Activated T-cell treated with anti-CD3 and anti-CD28 coated beads for 48 hours (primary cell): ENCODE measurements around the gene LHFPL5.

Experiments used
- DNase-seq: peaks from one replicate; pipeline ENCODE4 v3.0.0-alpha.2; 2020; ENCODE audit warnings: low read depth

Gene LHFPL5

GRCh38 chr6:35804996-35805736 lies at the start of gene LHFPL5:
LHFPL5 (plus strand) TSS chr6:35805352; CDS start chr6:35805671, 319 bp downstream.
- DNase-seq = peak; percentile 57

- DNase-seq = no peak
Measured at GRCh38 chr6:35757456-35758123, 47.6 kb upstream of the LHFPL5 start.

- no peak for DNase-seq
Measured at GRCh38 chr6:35759426-35759825, 45.7 kb upstream of the LHFPL5 start.

GRCh38 chr6:35765739-35766138 lies 39.4 kb upstream of the LHFPL5 start:
- no peak for DNase-seq

- no peak for DNase-seq
Measured at GRCh38 chr6:35769211-35769610, 35.9 kb upstream of the LHFPL5 start.

DNA sequence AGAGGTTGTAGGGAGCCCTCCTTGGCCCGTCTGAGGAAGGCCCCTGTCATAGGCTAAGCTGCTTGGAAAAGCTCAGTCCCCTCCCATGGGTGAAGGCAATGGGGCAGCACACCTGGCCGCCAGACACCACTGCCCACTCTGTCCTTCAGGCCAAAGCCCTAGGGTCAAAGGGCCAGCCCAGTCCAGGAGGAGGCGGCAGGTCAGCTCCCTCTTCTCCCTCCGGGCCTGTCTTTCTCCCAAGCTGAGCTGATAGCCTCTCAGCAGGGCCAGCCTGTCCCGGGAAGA lies 33.9 kb upstream of the LHFPL5 start:
- no peak for DNase-seq

GRCh38 chr6:35774116-35774794 lies 30.9 kb upstream of the LHFPL5 start:
- DNase-seq = no peak

DNA sequence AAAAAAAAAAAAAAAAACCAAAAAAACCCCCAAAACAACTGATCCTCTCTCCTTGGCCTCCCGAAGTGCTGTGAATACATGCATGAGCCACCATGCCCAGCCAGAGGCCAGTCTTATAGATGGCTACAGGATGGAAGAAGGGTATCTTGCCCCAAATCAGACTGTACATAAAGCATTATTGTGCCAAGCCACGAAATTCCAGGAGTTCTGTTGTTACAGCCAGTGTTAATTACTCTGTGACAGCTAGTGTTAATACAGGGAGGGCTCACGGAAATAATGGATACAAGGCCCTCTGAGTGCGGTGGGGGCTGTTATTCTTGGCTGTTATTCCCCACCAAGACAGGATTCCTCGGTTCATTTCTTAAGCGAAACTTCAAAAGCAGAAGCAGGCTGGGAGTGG lies 30.1 kb upstream of the LHFPL5 start:
- no peak for DNase-seq

- DNase-seq = no peak
Measured at GRCh38 chr6:35776364-35777215, 28.6 kb upstream of the LHFPL5 start, which contains the start of gene CLPSL2. CLPSL2 (plus strand) TSS chr6:35776598; CDS start chr6:35776619, 21 bp downstream.

GRCh38 chr6:35777356-35778102 lies 27.6 kb upstream of the LHFPL5 start:
- DNase-seq = no peak

- no peak for DNase-seq
Measured at GRCh38 chr6:35778437-35778836, 26.7 kb upstream of the LHFPL5 start.

- DNase-seq = no peak
Measured at GRCh38 chr6:35780719-35781118, 24.4 kb upstream of the LHFPL5 start, which contains the start of gene CLPSL1. CLPSL1 (plus strand) TSS chr6:35781019; CDS start chr6:35781111, 92 bp downstream.

- DNase-seq = no peak
Measured at GRCh38 chr6:35781290-35781689, 23.9 kb upstream of the LHFPL5 start.

- DNase-seq = no peak
Measured at GRCh38 chr6:35782424-35782823, 22.7 kb upstream of the LHFPL5 start.

DNA sequence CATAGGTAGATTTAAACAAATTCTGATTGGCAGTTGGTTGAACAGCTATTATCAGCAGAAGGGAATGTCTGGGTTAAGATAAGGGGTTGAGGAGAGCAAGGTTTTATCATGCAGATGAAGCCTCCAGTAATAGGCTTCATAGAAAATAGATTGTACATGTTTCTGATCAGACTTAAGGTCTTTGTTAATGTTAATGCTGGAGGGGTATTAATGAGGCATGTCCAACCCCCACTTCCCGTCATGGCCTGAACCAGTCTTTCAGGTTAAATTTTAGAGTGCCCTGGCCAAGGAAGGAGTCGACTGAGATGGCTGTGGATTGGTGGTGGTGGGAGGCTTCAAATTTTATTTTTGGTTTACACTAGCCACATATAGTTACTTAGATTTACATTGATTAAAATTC lies 21.0 kb upstream of the LHFPL5 start:
- DNase-seq = no peak

GRCh38 chr6:35786272-35786671 lies 18.9 kb upstream of the LHFPL5 start:
- no peak for DNase-seq

DNA sequence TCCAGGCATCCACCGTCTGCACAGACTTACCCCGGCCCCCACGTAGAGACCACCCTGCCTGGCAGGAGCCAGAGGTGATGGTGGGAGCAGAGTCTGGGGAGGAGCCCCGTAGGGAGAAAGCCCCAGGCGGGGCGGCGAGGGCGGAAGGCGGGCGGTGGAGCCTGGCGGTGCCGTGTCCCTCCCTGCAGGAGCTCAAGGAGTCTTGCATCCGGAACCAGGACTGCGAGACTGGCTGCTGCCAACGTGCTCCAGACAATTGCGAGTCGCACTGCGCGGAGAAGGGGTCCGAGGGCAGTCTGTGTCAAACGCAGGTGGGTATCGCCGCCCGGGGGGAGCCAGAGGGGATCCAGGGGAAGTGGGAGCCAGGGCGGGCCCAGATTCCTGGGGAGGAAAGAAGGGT lies 18.3 kb upstream of the LHFPL5 start:
- DNase-seq = no peak

DNA sequence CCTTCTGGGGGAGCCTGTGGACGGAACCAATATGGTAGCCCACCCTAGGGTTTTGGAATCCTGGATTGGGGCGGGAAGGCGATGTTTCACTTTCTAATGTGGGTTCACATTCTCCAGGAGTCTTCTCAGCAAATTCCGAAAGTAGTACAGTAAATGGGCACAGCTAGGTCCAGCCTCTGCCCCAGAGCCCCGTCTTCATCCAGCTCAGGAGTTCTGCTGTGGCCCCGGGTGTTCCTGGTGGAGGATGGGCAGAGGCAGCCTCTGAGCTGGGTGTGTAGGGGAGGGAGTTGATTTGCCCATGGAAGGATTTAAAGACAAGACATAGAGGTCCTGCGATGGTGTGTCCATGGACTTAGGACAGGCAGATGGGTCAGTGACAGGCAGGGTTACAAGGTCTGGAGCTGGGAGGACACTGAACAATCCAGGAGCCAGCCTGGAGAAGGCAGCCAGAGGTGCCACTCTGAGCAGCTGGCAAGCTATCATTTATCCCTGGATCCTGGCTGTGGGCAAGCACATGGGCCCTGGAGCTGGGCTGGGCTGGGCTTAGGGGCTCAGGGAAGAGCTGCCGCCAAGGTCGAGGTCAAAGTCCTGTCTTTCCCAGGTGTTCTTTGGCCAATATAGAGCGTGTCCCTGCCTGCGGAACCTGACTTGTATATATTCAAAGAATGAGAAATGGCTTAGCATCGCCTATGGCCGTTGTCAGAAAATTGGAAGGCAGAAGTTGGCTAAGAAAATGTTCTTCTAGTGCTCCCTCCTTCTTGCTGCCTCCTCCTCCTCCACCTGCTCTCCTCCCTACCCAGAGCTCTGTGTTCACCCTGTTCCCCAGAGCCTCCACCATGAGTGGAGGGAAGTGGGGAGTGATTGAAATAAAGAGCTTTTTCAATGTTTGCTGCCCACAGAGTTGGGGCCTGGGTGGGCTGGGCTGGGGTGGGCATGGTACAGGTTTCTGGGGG lies 17.6 kb upstream of the LHFPL5 start:
- no peak for DNase-seq

- DNase-seq = no peak
Measured at GRCh38 chr6:35788423-35788982, 16.6 kb upstream of the LHFPL5 start.

GRCh38 chr6:35790683-35791082 lies 14.5 kb upstream of the LHFPL5 start:
- no peak for DNase-seq
